Measurements from ENCODE around the gene SPECC1. TPM values are rescaled to one million over a fixed set of nuclear protein-coding genes. Genes with fewer than 3 reads are reported as not detected.

The SPECC1 gene
- polyA plus RNA-seq, 1 experiment = 56.4 TPM

GRCh38 chr17:20280051-20280450 lies 270.9 kb downstream of the SPECC1 start:
- ChIA-PET POLR2A (no interaction called here), CTCF (no interaction called here)
- Histone ChIP-seq H3K27ac (ENCODE audit: low read depth, low read length) (no peak overlapping the region), H3K4me3 (ENCODE audit: low read depth, low read length) (no peak overlapping the region), H3K27me3 (ENCODE audit: control insufficient read depth, insufficient read depth, low read length) (no peaks in the 10 kb centered on the region), H3K9me3 (ENCODE audit: control insufficient read depth, insufficient read depth, low read length) (no peaks in the 10 kb centered on the region)
- TF ChIP-seq CTCF (IDR thresholded peaks at IDR 0.05; ENCODE audit: low read depth, low read length) = no peak
- no peak for DNase-seq (ENCODE audit: low read depth, low spot score)

- DNase-seq (ENCODE audit: low read depth, low spot score) = no peak
- no peak overlapping the region for H3K4me3 ChIP-seq (ENCODE audit: low read depth, low read length)
- ChIA-PET POLR2A (no interaction called here), CTCF (no interaction called here)
- H3K9me3 ChIP-seq (ENCODE audit: control insufficient read depth, insufficient read depth, low read length) = no peaks in the 10 kb centered on the region
- no peak overlapping the region for H3K27ac ChIP-seq (ENCODE audit: low read depth, low read length)
- H3K27me3 ChIP-seq (ENCODE audit: control insufficient read depth, insufficient read depth, low read length) = no peaks in the 10 kb centered on the region
- TF ChIP-seq CTCF (IDR thresholded peaks at IDR 0.05; ENCODE audit: low read depth, low read length) = no peak
Measured at GRCh38 chr17:20280851-20281250, 271.7 kb downstream of the SPECC1 start.

GRCh38 chr17:20281860-20282259 lies 272.7 kb downstream of the SPECC1 start:
- POLR2A ChIA-PET = no interaction called here
- CTCF ChIA-PET = no interaction called here
- Histone ChIP-seq H3K27ac (ENCODE audit: low read depth, low read length) (no peak overlapping the region), H3K27me3 (ENCODE audit: control insufficient read depth, insufficient read depth, low read length) (no peaks in the 10 kb centered on the region), H3K4me3 (ENCODE audit: low read depth, low read length) (no peak overlapping the region), H3K9me3 (ENCODE audit: control insufficient read depth, insufficient read depth, low read length) (no peaks in the 10 kb centered on the region)
- DNase-seq (ENCODE audit: low read depth, low spot score) = no peak
- TF ChIP-seq CTCF (IDR thresholded peaks at IDR 0.05; ENCODE audit: low read depth, low read length) = no peak

- no peak overlapping the region for H3K27ac ChIP-seq (ENCODE audit: low read depth, low read length)
Measured at GRCh38 chr17:20282526-20283308, 273.6 kb downstream of the SPECC1 start.

More at GRCh38 chr17:20282526-20283308, 273.6 kb downstream of the SPECC1 start:
- H3K4me3 ChIP-seq (ENCODE audit: low read depth, low read length) = no peak overlapping the region
- DNase-seq (ENCODE audit: low read depth, low spot score) = no peak
- H3K9me3 ChIP-seq (ENCODE audit: control insufficient read depth, insufficient read depth, low read length) = no peaks in the 10 kb centered on the region
- ChIA-PET POLR2A (no interaction called here), CTCF (no interaction called here)
- H3K27me3 ChIP-seq (ENCODE audit: control insufficient read depth, insufficient read depth, low read length) = no peaks in the 10 kb centered on the region
- TF ChIP-seq CTCF (IDR thresholded peaks at IDR 0.05; ENCODE audit: low read depth, low read length) = no peak

Data from AG04450 (cell line).